ENCODE measurements around the gene TRABD2A. TPM values are rescaled to one million over a fixed set of nuclear protein-coding genes. Genes with fewer than 3 reads are reported as not detected.

The TRABD2A gene
- total and polyA plus RNA-seq, 9 donors = 12.2 to 71.0 (median 33.3) TPM

DNA sequence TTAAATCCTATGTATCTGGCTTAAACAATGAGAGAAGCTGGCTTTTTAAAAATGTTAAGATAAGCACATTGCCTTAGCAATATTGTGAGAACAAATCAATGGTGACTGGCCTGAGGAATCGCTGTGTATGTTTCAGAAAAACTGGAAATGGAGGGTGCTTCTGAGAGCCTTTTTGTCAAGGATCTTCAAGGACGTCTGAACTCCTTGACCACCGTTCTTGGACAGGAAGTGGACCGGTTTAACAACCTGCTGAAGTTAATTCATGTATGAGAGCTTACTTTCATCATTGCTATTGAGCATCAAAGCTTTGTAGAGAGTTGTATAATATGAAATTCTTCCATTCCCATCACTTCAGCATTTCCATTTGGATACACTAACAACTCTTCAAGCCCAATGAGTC lies 72.6 kb downstream of the TRABD2A start:
- no peaks in the 10 kb centered on the region for H3K27me3 ChIP-seq
- no peak for DNase-seq
- intact Hi-C loops (cut with DNase I) = loop anchor here in 1 of 4 donors (10.0 kb wide), 1 partner anchor 77 kb away; the partner anchor contains the start of gene TRABD2A
- no peaks in the 10 kb centered on the region for H3K9me3 ChIP-seq
- H3K36me3 ChIP-seq = no peaks in the 10 kb centered on the region
- TF ChIP-seq POLR2A (IDR thresholded peaks at IDR 0.05) = no peak
- no peak overlapping the region for H3K4me3 ChIP-seq
- peaks cover 5% of the 10 kb centered on the region for H3K4me1 ChIP-seq (ENCODE audit: insufficient read depth)
- 59 to 68% (median 67%) methylated on average over 4 of the region's 4 CpGs for WGBS, 3 donors
- no peak overlapping the region for H3K27ac ChIP-seq

DNA sequence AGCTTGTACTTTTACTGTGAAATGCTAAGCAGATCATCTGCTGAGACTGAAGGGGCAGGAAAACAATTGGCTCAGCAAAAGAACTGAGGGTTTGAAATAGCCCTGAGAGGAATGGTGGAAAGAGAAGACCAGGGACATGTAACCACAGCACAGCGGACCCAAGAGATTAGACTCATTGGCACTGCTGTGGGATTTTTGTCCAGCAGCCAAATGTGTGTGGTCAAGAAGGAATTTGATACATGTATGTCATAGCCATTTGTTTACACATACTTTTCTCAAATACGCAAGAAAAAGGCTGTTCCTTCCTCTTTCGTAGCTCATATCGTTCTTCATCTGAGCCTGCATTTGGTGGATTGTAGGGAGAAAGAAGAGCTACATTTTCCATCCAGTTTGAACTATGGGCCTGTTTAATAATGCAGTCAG lies 73.8 kb downstream of the TRABD2A start:
- Histone ChIP-seq H3K4me1 (ENCODE audit: insufficient read depth) (peaks cover 5% of the 10 kb centered on the region), H3K27me3 (no peaks in the 10 kb centered on the region), H3K9me3 (no peaks in the 10 kb centered on the region), H3K4me3 (no peak overlapping the region), H3K36me3 (no peaks in the 10 kb centered on the region), H3K27ac (peak overlapping the region in 1 of 2 donors; percentile 21)
- DNase-seq = peak; percentile 24 to 72 (median 52)
- intact Hi-C loops (cut with DNase I) = loop anchor here in 1 of 4 donors (10.0 kb wide), 1 partner anchor 78 kb away; the partner anchor contains the start of gene TRABD2A
- WGBS, 3 donors = 1 to 43% (median 8%) methylated on average over 4 of the region's 4 CpGs
- no peak for TF ChIP-seq POLR2A (IDR thresholded peaks at IDR 0.05)
- TF ChIP-seq EP300 (IDR thresholded peaks at IDR 0.05) = no peak
- TF ChIP-seq, protein P1, sequence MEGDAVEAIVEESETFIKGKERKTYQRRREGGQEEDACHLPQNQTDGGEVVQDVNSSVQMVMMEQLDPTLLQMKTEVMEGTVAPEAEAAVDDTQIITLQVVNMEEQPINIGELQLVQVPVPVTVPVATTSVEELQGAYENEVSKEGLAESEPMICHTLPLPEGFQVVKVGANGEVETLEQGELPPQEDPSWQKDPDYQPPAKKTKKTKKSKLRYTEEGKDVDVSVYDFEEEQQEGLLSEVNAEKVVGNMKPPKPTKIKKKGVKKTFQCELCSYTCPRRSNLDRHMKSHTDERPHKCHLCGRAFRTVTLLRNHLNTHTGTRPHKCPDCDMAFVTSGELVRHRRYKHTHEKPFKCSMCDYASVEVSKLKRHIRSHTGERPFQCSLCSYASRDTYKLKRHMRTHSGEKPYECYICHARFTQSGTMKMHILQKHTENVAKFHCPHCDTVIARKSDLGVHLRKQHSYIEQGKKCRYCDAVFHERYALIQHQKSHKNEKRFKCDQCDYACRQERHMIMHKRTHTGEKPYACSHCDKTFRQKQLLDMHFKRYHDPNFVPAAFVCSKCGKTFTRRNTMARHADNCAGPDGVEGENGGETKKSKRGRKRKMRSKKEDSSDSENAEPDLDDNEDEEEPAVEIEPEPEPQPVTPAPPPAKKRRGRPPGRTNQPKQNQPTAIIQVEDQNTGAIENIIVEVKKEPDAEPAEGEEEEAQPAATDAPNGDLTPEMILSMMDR (IDR thresholded peaks at IDR 0.05) = no peak

DNA sequence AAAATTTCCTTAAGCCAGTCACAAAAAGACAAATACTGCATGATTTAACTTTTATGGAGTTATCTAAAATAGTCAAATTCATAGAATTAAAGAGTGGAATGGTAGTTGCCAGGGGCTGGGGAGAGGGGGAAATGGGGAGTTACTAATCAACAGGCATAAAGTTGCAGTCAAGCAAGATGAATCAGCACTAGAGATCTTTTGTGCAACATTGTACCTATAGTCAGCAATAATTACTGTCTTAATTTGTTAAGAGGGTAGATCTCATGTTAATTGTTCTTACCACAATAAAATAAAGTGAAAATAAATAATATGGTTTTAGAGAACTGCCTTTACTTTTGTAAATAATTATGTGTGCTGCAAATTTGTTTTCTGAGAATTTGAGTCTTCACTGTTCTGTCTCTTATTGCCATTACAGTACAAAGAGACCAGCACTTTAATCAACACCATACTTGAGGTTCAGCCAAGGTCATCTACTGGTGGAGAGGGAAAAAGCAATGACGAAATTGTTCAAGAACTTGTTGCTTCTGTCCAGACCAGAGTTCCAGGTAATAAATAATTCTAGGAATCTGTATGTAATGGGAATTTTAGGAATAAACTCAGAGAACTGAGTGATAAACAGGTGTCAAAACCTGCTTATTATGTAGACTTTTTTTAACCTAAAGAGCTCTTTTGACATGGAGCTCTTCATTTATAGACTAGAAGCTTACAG lies 75.5 kb downstream of the TRABD2A start:
- no peak for DNase-seq
- TF ChIP-seq POLR2A (IDR thresholded peaks at IDR 0.05) (no peak), EP300 (IDR thresholded peaks at IDR 0.05) (no peak)
- TF ChIP-seq, protein P1 (IDR thresholded peaks at IDR 0.05) = no peak
- no peak overlapping the region for H3K4me3 ChIP-seq
- no peaks in the 10 kb centered on the region for H3K36me3 ChIP-seq
- no peaks in the 10 kb centered on the region for H3K9me3 ChIP-seq
- WGBS, 3 donors = 9 to 16% (median 10%) methylated on average over 1 of the region's 1 CpG
- intact Hi-C loops (cut with DNase I) = loop anchor here in 1 of 4 donors (10.0 kb wide), 1 partner anchor 79 kb away; the partner anchor contains the start of gene TRABD2A
- H3K27ac ChIP-seq = peak overlapping the region in 1 of 2 donors; percentile 26
- peaks cover 5% of the 10 kb centered on the region for H3K4me1 ChIP-seq (ENCODE audit: insufficient read depth)
- H3K27me3 ChIP-seq = no peaks in the 10 kb centered on the region

DNA sequence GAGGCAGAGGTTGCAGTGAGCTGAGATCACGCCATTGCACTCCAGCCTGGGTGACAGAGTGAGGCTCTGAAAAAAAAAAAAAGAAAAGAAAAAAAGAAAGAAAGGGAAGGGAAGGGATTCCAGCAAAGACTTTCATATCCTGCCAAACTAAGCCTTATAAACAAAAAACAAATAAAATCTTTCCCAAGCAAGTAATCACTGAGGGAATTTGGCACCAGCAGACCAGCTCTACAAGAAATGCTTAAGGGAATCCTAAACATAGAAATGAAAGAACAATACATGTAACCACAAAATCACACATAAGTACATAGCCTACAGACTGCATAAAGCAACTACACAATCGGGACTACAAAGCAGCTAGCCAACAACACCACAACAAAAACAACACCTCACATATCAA lies 79.1 kb downstream of the TRABD2A start:
- H3K27ac ChIP-seq = no peak overlapping the region
- no peaks in the 10 kb centered on the region for H3K27me3 ChIP-seq
- WGBS, 3 donors = 36 to 57% (median 51%) methylated on average over 2 of the region's 2 CpGs
- no peaks in the 10 kb centered on the region for H3K9me3 ChIP-seq
- peaks cover 11% of the 10 kb centered on the region for H3K4me1 ChIP-seq (ENCODE audit: insufficient read depth)
- H3K36me3 ChIP-seq = no peaks in the 10 kb centered on the region
- H3K4me3 ChIP-seq = no peak overlapping the region
- TF ChIP-seq, protein P1 (IDR thresholded peaks at IDR 0.05) = no peak
- TF ChIP-seq POLR2A (IDR thresholded peaks at IDR 0.05) (no peak), EP300 (IDR thresholded peaks at IDR 0.05) (no peak)
- no peak for DNase-seq
- intact Hi-C loops (cut with DNase I) = loop anchor here in 1 of 4 donors (10.0 kb wide), 1 partner anchor 83 kb away; the partner anchor contains the start of gene TRABD2A
